ENCODE results near the gene NCBP1. TPM values are rescaled to one million over a fixed set of nuclear protein-coding genes. Genes with fewer than 3 reads are reported as not detected.

The NCBP1 gene
- total and polyA plus RNA-seq, 9 of the 15 experiments (the other 6 are each of a cell fraction or from before 2014, with no cell fraction given): 29.4 to 69.7 (median 57.5) TPM

GRCh38 chr9:97694769-97695168 is 61.1 kb downstream of the NCBP1 start:
- ChIA-PET POLR2A (interaction anchor here (1.1 to 1.7 kb wide), 2 partner anchors 15 to 227 kb away, joined by 3 to 4 read pairs; partner anchors contain the start of gene TRMO), CTCF (ENCODE audit: low intra/inter-chr PET ratio) (no interaction called here)
- H3K27ac ChIP-seq (ENCODE audit: extremely low read depth, low read depth, low read length): peak overlapping the region; percentile 9
- H3K4me3 ChIP-seq: peak overlapping the region; percentile 59
- intact Hi-C loops (cut with micrococcal nuclease) (loop anchor here (10.0 kb wide), 1 partner anchor 360 kb away; the partner anchor contains the start of gene NANS), in situ Hi-C loops (cut with MboI) (no loop called here)
- peak in 1 of 4 experiments; percentile 15 for DNase-seq (ENCODE audit: extremely low read depth in 1 of 4, low spot score in 3 of 4)
- peaks cover 16 to 21% of the 10 kb centered on the region in 2 experiments; a peak in 4 of 5 replicates for H3K4me1 ChIP-seq (replicated peaks in 1 of 2; ENCODE audit: control insufficient read depth in 2 of 2, insufficient read depth in 2 of 2, low read length in 2 of 2)
- peak overlapping the region; percentile 37; the same call in 1 of the 2 replicates for H2AFZ ChIP-seq (ENCODE audit: low read depth, low read length)
- BruUV-seq (replicated peaks): no TSS peak
- peaks cover 31% of the 10 kb centered on the region for H3K36me3 ChIP-seq (ENCODE audit: control insufficient read depth, insufficient read depth, low read length)
- peak overlapping the region; percentile 79 for H3K4me2 ChIP-seq (ENCODE audit: insufficient read depth, low read length)
- FAIRE-seq: no peak
- ATAC-seq: peak; percentile 11; the same call in 2 of the 3 replicates
- WGBS (ENCODE audit: insufficient coverage, low coverage, missing lambda C conversion rate): 42% methylated on average over 7 of the region's 7 CpGs
- H4K20me1 ChIP-seq (replicated peaks; ENCODE audit: control insufficient read depth, insufficient read depth, low read length): no peaks in the 10 kb centered on the region
- peaks cover 40% of the 10 kb centered on the region for H3K79me2 ChIP-seq (ENCODE audit: control insufficient read depth, insufficient read depth, low read length)
- H3K27me3 ChIP-seq (ENCODE audit: control insufficient read depth in 2 of 2, insufficient read depth in 2 of 2, low read length in 2 of 2): no peaks in the 10 kb centered on the region
- peak overlapping the region in 1 of 2 experiments; percentile 69; a peak in 2 of 4 replicates for H3K9ac ChIP-seq (ENCODE audit: insufficient read depth in 1 of 2, low read depth in 2 of 2, low read length in 2 of 2)
- H3K9me3 ChIP-seq (replicated peaks; ENCODE audit: control insufficient read depth, insufficient read depth, low read depth, low read length): no peaks in the 10 kb centered on the region
- H3K9me1 ChIP-seq (ENCODE audit: control insufficient read depth, insufficient read depth, low read length): no peaks in the 10 kb centered on the region
- TF ChIP-seq GTF2F1 (IDR thresholded peaks at IDR 0.05; ENCODE audit: low read depth, low read length) (no peak), ZNF407 (IDR thresholded peaks at IDR 0.05; ENCODE audit: low read depth) (no peak), ZNF57 (CRISPR knock-in tag; IDR thresholded peaks at IDR 0.05) (no peak), ARID1B (IDR thresholded peaks at IDR 0.05) (0 out of 2 replicates have a peak, but pooled peaks have one; percentile 13), BACH1 (tag; IDR thresholded peaks at IDR 0.05) (no peak), TEAD2 (tag; IDR thresholded peaks at IDR 0.05) (no peak), CEBPG (CRISPR knock-in tag; IDR thresholded peaks at IDR 0.05) (no peak), CEBPG (tag; conservative IDR thresholded peaks at IDR 0.05 in 1 of 2, IDR thresholded peaks at IDR 0.05 in 1 of 2) (peak in 1 of 2 experiments; percentile 74; a peak in 2 of 4 replicates), NR0B1 (IDR thresholded peaks at IDR 0.05; ENCODE audit: partially characterized antibody) (no peak), ZNF639 (CRISPR knock-in tag; conservative IDR thresholded peaks at IDR 0.05 in 1 of 2, IDR thresholded peaks at IDR 0.05 in 1 of 2) (no peak)
